Trophoblast cell (in vitro differentiated cells and primary cell): ENCODE data around the gene HLA-DMB.

Source experiments
- DNase-seq, 2 donors: peaks; one replicate each; pipeline ENCODE4 v3.0.0-alpha.2; 2016
- H2AFZ ChIP-seq: 2 replicates; pipeline ENCODE4 v1.6.1; 2013; ENCODE audit warnings: low read length, moderate library complexity, mild to moderate bottlenecking; ENCODE audit not compliant: insufficient read depth, poor library complexity
- H2AK5ac ChIP-seq: 2 replicates; pipeline ENCODE4 v1.6.1; 2013; ENCODE audit warnings: mild to moderate bottlenecking, low read length
- H2BK120ac ChIP-seq: 2 replicates; pipeline ENCODE4 v1.6.1; 2013; ENCODE audit warnings: low read length, mild to moderate bottlenecking, moderate library complexity; ENCODE audit not compliant: insufficient read depth, poor library complexity
- H2BK12ac ChIP-seq: 2 replicates; pipeline ENCODE4 v1.6.1; 2013; ENCODE audit warnings: mild to moderate bottlenecking, low read length, moderate library complexity
- H2BK5ac ChIP-seq: 2 replicates; pipeline ENCODE4 v1.6.1; 2013; ENCODE audit warnings: low read length, low read depth, moderate library complexity, mild to moderate bottlenecking; ENCODE audit not compliant: poor library complexity
- H3K14ac ChIP-seq: 2 replicates; pipeline ENCODE4 v1.6.1; 2013; ENCODE audit warnings: mild to moderate bottlenecking, low read length
- H3K18ac ChIP-seq: 2 replicates; pipeline ENCODE4 v1.6.1; 2013; ENCODE audit warnings: mild to moderate bottlenecking, low read length
- H3K23ac ChIP-seq: 2 replicates; pipeline ENCODE4 v1.6.1; 2013; ENCODE audit warnings: low read length
- H3K27ac ChIP-seq: 2 replicates; pipeline ENCODE4 v1.5.1; 2013; ENCODE audit warnings: low read depth, mild to moderate bottlenecking, inconsistent platforms, low read length, moderate library complexity
- H3K27me3 ChIP-seq: 2 replicates; pipeline ENCODE4 v1.6.1; 2013; ENCODE audit warnings: inconsistent platforms, mild to moderate bottlenecking, low read length, moderate library complexity; ENCODE audit not compliant: insufficient read depth
- H3K36me3 ChIP-seq, 2 experiments: 1 replicate in 1 of 2; 2 replicates in 1 of 2; pipeline ENCODE4 v1.6.1; 2013; ENCODE audit warnings: low read length in 2 of 2, mild to moderate bottlenecking in 2 of 2, moderate library complexity in 1 of 2; ENCODE audit not compliant: insufficient read depth in 2 of 2, control insufficient read depth in 1 of 2
- H3K4ac ChIP-seq: 2 replicates; pipeline ENCODE4 v1.6.1; 2013; ENCODE audit warnings: low read depth, mild to moderate bottlenecking, low read length, moderate library complexity
- H3K4me1 ChIP-seq, 2 experiments: 1 replicate in 1 of 2; 2 replicates in 1 of 2; pipeline ENCODE4 v1.6.1; 2013; ENCODE audit warnings: low read length in 2 of 2, mild to moderate bottlenecking in 2 of 2, moderate library complexity in 1 of 2; ENCODE audit not compliant: insufficient read depth in 2 of 2, control insufficient read depth in 1 of 2
- H3K4me2 ChIP-seq: 2 replicates; pipeline ENCODE4 v1.6.1; 2013; ENCODE audit warnings: inconsistent platforms, mild to moderate bottlenecking, low read length, moderate library complexity
- H3K4me3 ChIP-seq: 2 replicates; pipeline ENCODE4 v1.5.1; 2013; ENCODE audit warnings: mild to moderate bottlenecking, low read depth, low read length, inconsistent platforms
- H3K79me1 ChIP-seq: one replicate; pipeline ENCODE4 v1.6.1; 2013; ENCODE audit warnings: low read length
- H3K79me2 ChIP-seq: 2 replicates; pipeline ENCODE4 v1.6.1; 2013; ENCODE audit warnings: low read length, mild to moderate bottlenecking; ENCODE audit not compliant: control insufficient read depth, insufficient read depth, poor library complexity
- H3K9ac ChIP-seq: 2 replicates; pipeline ENCODE4 v1.6.1; 2013; ENCODE audit warnings: mild to moderate bottlenecking, low read length
- H3K9me3 ChIP-seq: 2 replicates; pipeline ENCODE4 v1.6.1; 2013; ENCODE audit warnings: low read depth, mild to moderate bottlenecking, control low read depth, inconsistent platforms, low read length; ENCODE audit not compliant: insufficient read depth
- H4K12ac ChIP-seq: 2 replicates; pipeline ENCODE4 v1.6.1; 2013; ENCODE audit warnings: low read depth, mild to moderate bottlenecking, low read length, moderate library complexity
- H4K8ac ChIP-seq: 2 replicates; pipeline ENCODE4 v1.6.1; 2013; ENCODE audit warnings: low read depth, mild to moderate bottlenecking, low read length, moderate library complexity
- H4K91ac ChIP-seq: one replicate; pipeline ENCODE4 v1.6.1; 2013; ENCODE audit warnings: low read depth, mild to moderate bottlenecking, low read length, moderate library complexity
- WGBS: extraction: QIAGEN DNeasy Blood & Tissue Kit; methylation state at CpG from one replicate; pipeline ENCODE4 v1.1.7; 2013; ENCODE audit warnings: missing lambda C conversion rate; ENCODE audit not compliant: insufficient read length, insufficient coverage; ENCODE audit errors: extremely low coverage; 5-methylcytosine and 5-hydroxymethylcytosine counted together

The HLA-DMB gene

DNA sequence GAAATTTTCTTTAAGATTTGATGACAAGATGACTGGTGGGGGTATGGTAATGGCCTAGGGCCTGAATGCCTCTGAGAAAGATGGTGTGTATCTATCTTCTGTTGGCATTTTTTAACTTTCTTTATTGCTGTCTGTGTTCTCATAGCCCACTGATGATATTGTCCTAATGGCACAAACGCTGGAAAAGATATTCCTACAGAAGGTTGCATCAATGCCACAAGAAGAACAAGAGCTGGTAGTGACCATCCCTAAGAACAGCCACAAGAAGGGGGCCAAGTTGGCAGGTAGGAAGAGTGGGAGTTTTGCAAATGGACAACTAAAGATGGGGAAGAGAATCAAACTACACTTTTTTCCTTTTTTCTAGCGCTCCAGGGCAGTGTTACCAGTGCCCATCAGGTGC is 35.1 kb upstream of the HLA-DMB start:
- no CpG with 5 or more reads among the region's 2 CpGs for WGBS
- no peak overlapping the region for H2BK12ac ChIP-seq

DNA sequence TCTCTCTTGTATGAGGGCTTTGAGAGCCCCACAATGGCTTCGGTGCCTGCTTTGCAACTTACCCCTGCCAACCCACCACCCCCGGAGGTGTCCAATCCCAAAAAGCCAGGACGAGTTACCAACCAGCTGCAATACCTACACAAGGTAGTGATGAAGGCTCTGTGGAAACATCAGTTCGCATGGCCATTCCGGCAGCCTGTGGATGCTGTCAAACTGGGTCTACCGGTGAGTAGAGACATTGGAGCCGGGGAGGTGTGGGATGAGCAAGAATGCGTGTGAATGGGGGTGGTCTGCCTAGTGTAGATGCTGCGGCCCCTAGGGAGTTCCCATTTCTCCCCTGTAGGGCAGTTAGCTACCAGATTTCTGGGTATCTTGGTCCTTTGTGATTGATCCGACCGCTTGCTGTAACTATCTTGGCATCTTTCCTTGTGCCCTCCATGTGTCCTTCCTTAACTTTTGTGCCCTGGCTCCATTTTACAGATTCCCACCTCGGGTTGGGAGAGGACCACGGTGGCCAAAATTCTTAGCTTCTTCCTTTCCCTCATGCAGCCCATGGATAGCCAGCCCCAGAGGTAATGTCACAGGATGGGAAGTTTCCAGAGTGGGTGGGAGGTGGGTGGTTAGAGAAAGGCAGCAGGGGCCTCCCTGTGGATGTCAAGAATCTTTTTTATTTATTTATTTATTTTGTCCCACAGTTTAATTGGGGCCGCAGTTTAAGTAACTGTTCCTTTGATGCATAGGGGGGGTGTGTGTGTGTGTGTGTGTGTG is 33.9 kb upstream of the HLA-DMB start:
- peak in 1 of 2 donors; percentile 41 for DNase-seq
- Histone ChIP-seq H2BK12ac (no peak overlapping the region), H3K23ac (no peak overlapping the region), H3K4me2 (peak overlapping the region; percentile 76), H3K36me3 (peaks cover 52 to 61% of the 10 kb centered on the region in 2 experiments), H4K8ac (no peak overlapping the region), H3K4ac (peak overlapping the region; percentile 41), H3K27ac (no peak overlapping the region), H3K14ac (no peak overlapping the region), H3K27me3 (no peaks in the 10 kb centered on the region), H4K12ac (no peak overlapping the region), H3K18ac (no peak overlapping the region), H4K91ac (no peak overlapping the region), H3K79me2 (peaks cover 40% of the 10 kb centered on the region), H3K79me1 (peaks cover 23% of the 10 kb centered on the region), H2BK120ac (no peak overlapping the region), H3K4me3 (peak overlapping the region; percentile 75), H2AFZ (no peak overlapping the region), H3K9me3 (peaks cover 2% of the 10 kb centered on the region), H2BK5ac (no peak overlapping the region), H2AK5ac (no peak overlapping the region), H3K4me1 (peaks cover 0 to 8% of the 10 kb centered on the region in 2 experiments), H3K9ac (peak overlapping the region; percentile 16)
- WGBS: no CpG with 5 or more reads among the region's 14 CpGs

More for the DNA sequence above, 35.1 kb upstream of the HLA-DMB start:
- Histone ChIP-seq H3K36me3 (peaks cover 62 to 73% of the 10 kb centered on the region in 2 experiments), H3K4ac (peak overlapping the region; percentile 20), H2AFZ (no peak overlapping the region), H4K91ac (no peak overlapping the region), H3K79me2 (peaks cover 31% of the 10 kb centered on the region), H3K9me3 (peaks cover 2% of the 10 kb centered on the region), H3K18ac (no peak overlapping the region), H3K14ac (no peak overlapping the region), H3K4me2 (no peak overlapping the region), H4K8ac (no peak overlapping the region), H3K27ac (no peak overlapping the region), H3K27me3 (no peaks in the 10 kb centered on the region), H2AK5ac (no peak overlapping the region), H3K79me1 (peaks cover 14% of the 10 kb centered on the region), H3K4me1 (peaks cover 0 to 8% of the 10 kb centered on the region in 2 experiments), H3K4me3 (no peak overlapping the region), H2BK5ac (no peak overlapping the region), H4K12ac (no peak overlapping the region), H3K23ac (no peak overlapping the region), H2BK120ac (no peak overlapping the region), H3K9ac (no peak overlapping the region)
- no peak for DNase-seq

DNA sequence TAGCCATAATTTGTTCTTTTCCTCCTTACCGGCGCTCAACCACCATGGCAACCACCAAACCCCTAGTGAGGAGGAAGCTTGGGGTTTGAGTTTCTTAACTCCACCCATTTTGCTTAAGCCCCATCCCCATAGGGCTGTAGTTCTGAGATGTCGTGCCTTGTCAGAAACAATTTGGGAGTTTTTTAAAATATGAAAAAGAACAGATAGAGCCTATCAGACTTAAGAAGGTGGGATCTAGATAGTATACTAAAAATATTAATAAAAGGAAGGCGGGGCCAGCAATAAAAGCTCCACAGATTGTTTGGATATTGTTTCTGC is 33.1 kb upstream of the HLA-DMB start:
- WGBS: no CpG with 5 or more reads among the region's 4 CpGs
- H3K27me3 ChIP-seq: no peaks in the 10 kb centered on the region
- H3K27ac ChIP-seq: no peak overlapping the region
- peak in 1 of 2 donors; percentile 40 for DNase-seq
- peaks cover 31% of the 10 kb centered on the region for H3K79me1 ChIP-seq
- no peak overlapping the region for H3K18ac ChIP-seq
- H2BK12ac ChIP-seq: no peak overlapping the region
- peak overlapping the region; percentile 76 for H3K4me2 ChIP-seq
- H3K36me3 ChIP-seq: peaks cover 48 to 55% of the 10 kb centered on the region in 2 experiments
- H3K4me3 ChIP-seq: peak overlapping the region; percentile 75
- peaks cover 2% of the 10 kb centered on the region for H3K9me3 ChIP-seq
- H4K12ac ChIP-seq: no peak overlapping the region
- no peak overlapping the region for H2AK5ac ChIP-seq
- H2AFZ ChIP-seq: no peak overlapping the region
- no peak overlapping the region for H3K23ac ChIP-seq
- no peak overlapping the region for H3K14ac ChIP-seq
- H3K79me2 ChIP-seq: peaks cover 47% of the 10 kb centered on the region
- H3K4ac ChIP-seq: peak overlapping the region; percentile 94
- H3K9ac ChIP-seq: no peak overlapping the region
- H2BK120ac ChIP-seq: no peak overlapping the region
- H4K91ac ChIP-seq: no peak overlapping the region
- H3K4me1 ChIP-seq: peaks cover 0 to 8% of the 10 kb centered on the region in 2 experiments
- no peak overlapping the region for H4K8ac ChIP-seq
- H2BK5ac ChIP-seq: no peak overlapping the region

DNA sequence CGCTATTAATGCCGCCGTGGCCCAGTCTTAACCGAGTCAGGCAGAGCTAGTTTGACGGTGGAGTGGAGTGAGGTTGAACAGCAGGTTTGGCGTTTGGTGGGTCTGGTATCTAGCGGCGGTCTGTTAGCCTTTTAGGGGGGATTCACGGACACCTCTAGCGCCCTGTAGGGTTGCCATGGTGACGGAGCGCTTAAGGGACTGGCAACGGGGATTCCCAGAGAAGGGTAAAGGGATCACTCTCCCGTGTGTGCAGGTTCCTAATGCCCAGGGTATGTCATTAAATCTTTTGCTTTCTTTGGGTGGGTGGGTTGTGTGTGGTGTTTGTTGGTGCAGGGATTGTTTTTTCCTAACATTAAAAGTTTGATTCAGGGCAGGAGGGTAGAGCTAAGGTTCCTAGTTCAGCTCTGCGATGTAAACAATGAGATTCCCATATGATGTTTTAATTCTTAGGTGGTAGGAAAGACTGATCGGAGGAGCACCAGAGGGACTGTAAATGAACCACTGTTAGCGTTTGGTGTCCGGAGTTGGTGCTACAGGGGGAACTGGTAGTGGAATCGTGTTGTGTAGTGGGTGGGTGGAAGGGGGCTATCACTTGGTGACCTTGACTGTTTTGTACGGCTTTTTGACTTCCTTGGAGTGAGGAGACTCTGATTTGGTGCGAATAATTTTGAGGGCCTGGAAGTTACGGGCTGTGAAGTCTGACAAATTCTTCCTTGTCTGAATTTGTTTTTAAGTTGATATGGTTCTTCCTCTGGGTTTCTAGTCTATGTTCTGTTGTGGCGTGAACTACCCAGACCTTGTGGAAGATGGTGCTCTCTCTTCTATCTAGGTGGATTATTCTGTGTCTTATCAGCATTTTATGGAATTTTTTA is 32.6 kb upstream of the HLA-DMB start:
- peaks cover 35% of the 10 kb centered on the region for H3K79me1 ChIP-seq
- H3K4ac ChIP-seq: peak overlapping the region; percentile 94
- no peak overlapping the region for H3K27ac ChIP-seq
- H2AK5ac ChIP-seq: no peak overlapping the region
- H3K18ac ChIP-seq: no peak overlapping the region
- DNase-seq: peak in 1 of 2 donors; percentile 55
- WGBS: no CpG with 5 or more reads among the region's 23 CpGs
- H3K9ac ChIP-seq: peak overlapping the region; percentile 91
- H3K4me2 ChIP-seq: peak overlapping the region; percentile 76
- H3K4me1 ChIP-seq: peaks cover 0 to 8% of the 10 kb centered on the region in 2 experiments
- H3K9me3 ChIP-seq: peaks cover 2% of the 10 kb centered on the region
- no peak overlapping the region for H4K8ac ChIP-seq
- H3K14ac ChIP-seq: peak overlapping the region; percentile 74
- no peak overlapping the region for H2BK120ac ChIP-seq
- peak overlapping the region; percentile 99 for H3K4me3 ChIP-seq
- H4K91ac ChIP-seq: no peak overlapping the region
- no peak overlapping the region for H2BK12ac ChIP-seq
- no peaks in the 10 kb centered on the region for H3K27me3 ChIP-seq
- no peak overlapping the region for H4K12ac ChIP-seq
- H3K79me2 ChIP-seq: peaks cover 48% of the 10 kb centered on the region
- no peak overlapping the region for H3K23ac ChIP-seq
- no peak overlapping the region for H2AFZ ChIP-seq
- H2BK5ac ChIP-seq: no peak overlapping the region
- H3K36me3 ChIP-seq: peaks cover 43 to 50% of the 10 kb centered on the region in 2 experiments
